IMR-90 (cell line): ENCODE measurements around the gene RSU1. TPM values are rescaled to one million over a fixed set of nuclear protein-coding genes. Genes with fewer than 3 reads are reported as not detected.

Source experiments
- ATAC-seq: fragments of 200-7000 bp; cut with Tn5 transposase; 2 replicates; pipeline ENCODE4 v1.9.1; 2020; ENCODE audit warnings: low read depth, mild to moderate bottlenecking, moderate library complexity
- BruUV-seq: library from RNA; stranded (reverse); fragments of 400-500 nt; replicated peaks from 2 replicates; lab custom pipeline; 2021; lab: Mats Ljungman, UMichigan
- CTCF ChIA-PET: fragments of 300-600 bp; formaldehyde crosslinking; extraction: SDS; loops from one replicate; lab custom pipeline; 2021; ENCODE audit warnings: antibody characterized with exemption; lab: Yijun Ruan, JAX
- POLR2A ChIA-PET: fragments of 300-600 bp; sonication (Branson Sonifier 250); formaldehyde crosslinking; loops from one replicate; lab custom pipeline; 2022; ENCODE audit warnings: antibody characterized with exemption; ENCODE audit not compliant: unreplicated experiment; lab: Charles Lee
- DNase-seq: peaks from one replicate; pipeline ENCODE4 v3.0.0; 2013
- H2AFZ ChIP-seq: replicated peaks from 2 replicates; pipeline ENCODE3; 2013; ENCODE audit warnings: low read length, mild to moderate bottlenecking; ENCODE audit not compliant: poor library complexity
- H2AK5ac ChIP-seq: 2 replicates; pipeline ENCODE4 v1.6.1; 2013; ENCODE audit warnings: low read depth, low read length, inconsistent platforms
- H2AK9ac ChIP-seq: replicated peaks from 2 replicates; pipeline ENCODE3; 2013; ENCODE audit warnings: mild to moderate bottlenecking, low read depth, low read length, moderate library complexity; ENCODE audit not compliant: poor library complexity
- H2BK120ac ChIP-seq: 2 replicates; pipeline ENCODE4 v1.6.1; 2013; ENCODE audit warnings: low read depth, low read length, inconsistent platforms
- H2BK15ac ChIP-seq: 3 replicates; pipeline ENCODE4 v1.6.1; 2013; ENCODE audit warnings: low read depth, low read length, inconsistent platforms
- H2BK20ac ChIP-seq: 2 replicates; pipeline ENCODE4 v1.6.1; 2013; ENCODE audit warnings: low read depth, mild to moderate bottlenecking, inconsistent platforms, low read length, moderate library complexity
- H2BK5ac ChIP-seq: 2 replicates; pipeline ENCODE4 v1.6.1; 2013; ENCODE audit warnings: mild to moderate bottlenecking, low read depth, low read length, inconsistent platforms; ENCODE audit not compliant: poor library complexity, severe bottlenecking
- H3K14ac ChIP-seq: replicated peaks from 2 replicates; pipeline ENCODE4 v1.6.1; 2013; ENCODE audit warnings: low read depth, low read length, inconsistent platforms
- H3K18ac ChIP-seq: 2 replicates; pipeline ENCODE4 v1.6.1; 2013; ENCODE audit warnings: low read depth, low read length, control low read depth
- H3K23ac ChIP-seq: 2 replicates; pipeline ENCODE4 v1.6.1; 2013; ENCODE audit warnings: low read depth, low read length, inconsistent platforms
- H3K27ac ChIP-seq: 2 replicates; pipeline ENCODE4 v1.5.1; 2013; ENCODE audit warnings: mild to moderate bottlenecking, control low read depth, low read length; ENCODE audit not compliant: insufficient read depth
- H3K27me3 ChIP-seq: 2 replicates; pipeline ENCODE4 v1.6.1; 2013; ENCODE audit warnings: low read length; ENCODE audit not compliant: control insufficient read depth, insufficient read depth
- H3K36me3 ChIP-seq: 2 replicates; pipeline ENCODE4 v1.6.1; 2013; ENCODE audit warnings: low read length, mixed read lengths; ENCODE audit not compliant: control insufficient read depth, insufficient read depth
- H3K4ac ChIP-seq: 2 replicates; pipeline ENCODE4 v1.6.1; 2013; ENCODE audit warnings: low read depth, low read length, inconsistent platforms
- H3K4me1 ChIP-seq: 2 replicates; pipeline ENCODE4 v1.6.1; 2013; ENCODE audit warnings: low read length, mixed read lengths; ENCODE audit not compliant: control insufficient read depth, insufficient read depth
- H3K4me2 ChIP-seq: 2 replicates; pipeline ENCODE4 v1.6.1; 2013; ENCODE audit warnings: low read depth, mild to moderate bottlenecking, control low read depth, low read length, moderate library complexity
- H3K4me3 ChIP-seq: 2 replicates; pipeline ENCODE4 v1.5.1; 2013; ENCODE audit warnings: low read depth, mild to moderate bottlenecking, control low read depth, low read length, moderate library complexity; ENCODE audit not compliant: insufficient read depth
- H3K56ac ChIP-seq: 2 replicates; pipeline ENCODE4 v1.6.1; 2013; ENCODE audit warnings: low read length, inconsistent platforms; ENCODE audit not compliant: insufficient read depth; ENCODE audit errors: extremely low read depth
- H3K79me1 ChIP-seq, 2 experiments: 2 replicates each; pipeline ENCODE4 v1.6.1; 2013; ENCODE audit warnings: low read length in 2 of 2, inconsistent platforms in 1 of 2, low read depth in 1 of 2
- H3K9ac ChIP-seq: 2 replicates; pipeline ENCODE4 v1.6.1; 2013; ENCODE audit warnings: low read depth, low read length, control low read depth
- H3K9me1 ChIP-seq: 2 replicates; pipeline ENCODE4 v1.6.1; 2013; ENCODE audit warnings: low read length, inconsistent platforms; ENCODE audit not compliant: insufficient read depth
- H3K9me3 ChIP-seq: 2 replicates; pipeline ENCODE4 v1.6.1; 2013; ENCODE audit warnings: low read length; ENCODE audit not compliant: control insufficient read depth, insufficient read depth
- H4K20me1 ChIP-seq: 2 replicates; pipeline ENCODE4 v1.6.1; 2013; ENCODE audit warnings: low read length, inconsistent platforms; ENCODE audit not compliant: insufficient read depth
- H4K5ac ChIP-seq: 2 replicates; pipeline ENCODE4 v1.6.1; 2013; ENCODE audit warnings: mild to moderate bottlenecking, low read depth, low read length, control low read depth
- H4K8ac ChIP-seq, 2 experiments: 2 replicates each; pipeline ENCODE4 v1.6.1; 2013; ENCODE audit warnings: low read depth in 2 of 2, low read length in 2 of 2, control low read depth in 1 of 2, inconsistent platforms in 1 of 2
- H4K91ac ChIP-seq: 2 replicates; pipeline ENCODE4 v1.6.1; 2013; ENCODE audit warnings: low read depth, low read length, inconsistent platforms; ENCODE audit not compliant: insufficient read depth
- BHLHE40 ChIP-seq: fragments of 150-350 bp; IDR thresholded peaks from 2 replicates; pipeline ENCODE4 v1.6.1; 2016; ENCODE audit warnings: mild to moderate bottlenecking, low read depth, low read length
- CHD1 ChIP-seq: IDR thresholded peaks from 2 replicates; pipeline ENCODE4 v1.6.1; 2012; ENCODE audit warnings: low read depth, low read length, improper control_type of control experiment
- CTCF ChIP-seq: conservative IDR thresholded peaks from 2 replicates; pipeline ENCODE4 v1.5.1; 2012; ENCODE audit warnings: mild to moderate bottlenecking, low read depth, low read length, improper control_type of control experiment
- MAFK ChIP-seq: IDR thresholded peaks from 2 replicates; pipeline ENCODE4 v1.6.1; 2012; ENCODE audit warnings: low read depth, low read length, improper control_type of control experiment
- MXI1 ChIP-seq: IDR thresholded peaks from 2 replicates; pipeline ENCODE4 v1.6.1; 2012; ENCODE audit warnings: low read depth, mild to moderate bottlenecking, low read length, moderate library complexity, borderline replicate concordance
- POLR2A ChIP-seq: IDR thresholded peaks from 2 replicates; pipeline ENCODE4 v1.6.1; 2012; ENCODE audit warnings: mild to moderate bottlenecking, low read depth, low read length
- WGBS, 2 experiments: methylation state at CpG; one replicate each; pipeline versions ENCODE4 v1.1.5 to v1.1.7; 2013; ENCODE audit warnings: missing lambda C conversion rate in 2 of 2; ENCODE audit not compliant: insufficient read length in 1 of 2; ENCODE audit errors: extremely low coverage in 2 of 2; 5-methylcytosine and 5-hydroxymethylcytosine counted together
- dilution Hi-C: fragments of 300-500 bp; cut with HindIII; formaldehyde crosslinking; loops from one replicate; pipeline ENCODE4 v1.14.3; 2018; ENCODE audit warnings: low sequenced_read_pairs; ENCODE audit not compliant: unreplicated experiment
- in situ Hi-C: fragments of 300-500 bp; cut with MboI; formaldehyde crosslinking; loops from 3 replicates; pipeline ENCODE4 v1.14.3; 2019; ENCODE audit warnings: low sequenced_read_pairs, inconsistent platforms, mixed read lengths
- intact Hi-C: fragments of 100-400 bp; cut with micrococcal nuclease; formaldehyde crosslinking; loops from 2 replicates; pipeline ENCODE4 v1.10.0; 2022
- polyA plus RNA-seq, 3 experiments: library from polyadenylated mRNA; depleted of rRNA; stranded (reverse); fragments of >200 nt; gene quantifications; 2 replicates each; pipeline ENCODE4 v1.2.3, GENCODE V29; 2012; ENCODE audit warnings: low replicate concordance in 1 of 3
- total RNA-seq: library from RNA; depleted of rRNA; stranded (reverse); fragments of >200 nt; gene quantifications from 2 replicates; pipeline ENCODE4 v1.2.3, GENCODE V29; 2012
- TF ChIP-seq, protein P1 (sequence below): fragments of 150-350 bp; IDR thresholded peaks from 2 replicates; pipeline ENCODE4 v1.6.1; 2016; ENCODE audit warnings: low read depth, mild to moderate bottlenecking, low read length, moderate library complexity, borderline replicate concordance
- TF ChIP-seq, protein P2 (sequence below): fragments of 150-350 bp; IDR thresholded peaks from 2 replicates; pipeline ENCODE4 v1.6.1; 2017; ENCODE audit warnings: mild to moderate bottlenecking, antibody characterized with exemption, low read length, low read depth

Gene RSU1
- total and polyA plus RNA-seq, 2 of the 4 experiments (the other 2 are of a cell fraction) = 134 to 148 TPM

DNA sequence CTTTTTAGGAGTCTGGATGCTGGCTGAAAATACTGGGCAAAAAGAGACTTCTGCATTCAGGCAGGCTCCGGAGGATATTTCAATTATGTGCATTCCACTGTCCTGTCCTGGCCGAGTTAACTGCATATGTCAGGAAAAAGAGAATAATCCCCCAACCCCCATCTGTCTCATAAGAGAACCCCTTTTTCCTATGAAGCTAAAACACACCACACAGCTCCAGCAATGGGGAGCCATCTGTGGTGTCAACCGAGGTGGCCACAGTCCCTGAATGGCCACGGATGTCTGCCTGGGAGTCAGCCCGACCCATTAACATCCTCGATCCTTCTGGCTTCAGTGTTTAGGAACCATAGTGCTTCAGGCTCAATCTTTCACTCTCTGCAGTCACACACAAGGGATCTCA, 70.4 kb downstream of the RSU1 start:
- Histone ChIP-seq H2AK9ac (no peak overlapping the region), H3K9ac (no peak overlapping the region), H2BK5ac (no peak overlapping the region), H3K4me1 (no peaks in the 10 kb centered on the region), H4K5ac (no peak overlapping the region), H4K20me1 (no peaks in the 10 kb centered on the region; the same call in 1 of the 2 replicates), H3K9me3 (no peaks in the 10 kb centered on the region), H3K4ac (no peak overlapping the region), H3K27ac (no peak overlapping the region), H3K56ac (no peak overlapping the region), H4K91ac (no peak overlapping the region), H3K14ac (no peak overlapping the region), H2BK15ac (no peak overlapping the region), H2AFZ (no peak overlapping the region), H2AK5ac (no peak overlapping the region), H3K27me3 (no peaks in the 10 kb centered on the region), H3K4me3 (no peak overlapping the region), H3K36me3 (peaks cover 15% of the 10 kb centered on the region), H4K8ac (no peak overlapping the region), H2BK20ac (no peak overlapping the region), H3K23ac (no peak overlapping the region), H3K9me1 (peaks cover 5% of the 10 kb centered on the region; the same call in 1 of the 2 replicates), H3K79me1 (peaks cover 14 to 28% of the 10 kb centered on the region in 2 experiments), H3K4me2 (no peak overlapping the region), H2BK120ac (no peak overlapping the region), H3K18ac (no peak overlapping the region)
- ChIA-PET CTCF (no interaction called here), POLR2A (no interaction called here)
- intact Hi-C loops (no loop called here), in situ Hi-C loops (no loop called here), dilution Hi-C loops (no loop called here)
- TF ChIP-seq POLR2A (no peak), CTCF (no peak), MXI1 (no peak), CHD1 (no peak), MAFK (no peak), BHLHE40 (no peak)
- TF ChIP-seq, protein P1, sequence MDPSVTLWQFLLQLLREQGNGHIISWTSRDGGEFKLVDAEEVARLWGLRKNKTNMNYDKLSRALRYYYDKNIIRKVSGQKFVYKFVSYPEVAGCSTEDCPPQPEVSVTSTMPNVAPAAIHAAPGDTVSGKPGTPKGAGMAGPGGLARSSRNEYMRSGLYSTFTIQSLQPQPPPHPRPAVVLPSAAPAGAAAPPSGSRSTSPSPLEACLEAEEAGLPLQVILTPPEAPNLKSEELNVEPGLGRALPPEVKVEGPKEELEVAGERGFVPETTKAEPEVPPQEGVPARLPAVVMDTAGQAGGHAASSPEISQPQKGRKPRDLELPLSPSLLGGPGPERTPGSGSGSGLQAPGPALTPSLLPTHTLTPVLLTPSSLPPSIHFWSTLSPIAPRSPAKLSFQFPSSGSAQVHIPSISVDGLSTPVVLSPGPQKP = no peak
- TF ChIP-seq, protein P2, sequence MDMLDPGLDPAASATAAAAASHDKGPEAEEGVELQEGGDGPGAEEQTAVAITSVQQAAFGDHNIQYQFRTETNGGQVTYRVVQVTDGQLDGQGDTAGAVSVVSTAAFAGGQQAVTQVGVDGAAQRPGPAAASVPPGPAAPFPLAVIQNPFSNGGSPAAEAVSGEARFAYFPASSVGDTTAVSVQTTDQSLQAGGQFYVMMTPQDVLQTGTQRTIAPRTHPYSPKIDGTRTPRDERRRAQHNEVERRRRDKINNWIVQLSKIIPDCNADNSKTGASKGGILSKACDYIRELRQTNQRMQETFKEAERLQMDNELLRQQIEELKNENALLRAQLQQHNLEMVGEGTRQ = no peak
- DNase-seq (no peak), ATAC-seq (no peak)
- WGBS, 2 experiments = 80% methylated on average over 1 of the region's 6 CpGs; no CpG with 5 or more reads in 1 of the 2 experiments
- BruUV-seq = no TSS peak
